HG02642 (cell line): ENCODE results near the gene GOLGA8M.
"Not testable (repeated sequence)": the region's sequence is repeated elsewhere in the genome, so short reads cannot be mapped to it uniquely, and the experiment has no call there.

ENCODE experiments used
- ATAC-seq: cut with Tn5 transposase; IDR thresholded peaks from one replicate; pipeline ENCODE4 v1.9.1; 2021; ENCODE audit warnings: mild to moderate bottlenecking; ENCODE audit not compliant: unreplicated experiment, poor library complexity

GOLGA8M gene

DNA sequence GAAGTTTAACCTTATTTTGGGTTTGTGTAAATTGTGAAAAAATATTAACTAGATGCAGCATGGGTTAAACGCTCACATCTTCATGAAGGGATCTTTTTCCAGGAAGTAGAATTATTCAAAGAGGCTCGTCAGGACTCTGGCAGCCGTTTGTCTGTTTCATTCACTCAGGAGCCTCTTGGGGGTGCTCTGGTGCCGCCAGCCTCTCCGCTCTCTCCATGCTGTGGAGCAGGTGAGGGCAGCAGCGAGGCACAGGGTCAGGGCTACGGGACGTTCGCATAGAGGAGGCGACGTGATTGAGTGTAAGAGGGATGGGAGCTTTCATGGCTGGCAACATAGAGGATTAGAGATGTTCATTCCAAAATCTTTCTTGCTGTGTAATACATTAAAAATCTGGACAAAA is 48.5 kb downstream of the GOLGA8M start:
- ATAC-seq = not testable (repeated sequence)

- ATAC-seq = not testable (repeated sequence)
These were observed 51.5 kb downstream of the GOLGA8M start for GRCh38 chr15:28660750-28661149.

- not testable (repeated sequence) for ATAC-seq
These were observed 56.2 kb downstream of the GOLGA8M start for GRCh38 chr15:28656018-28656360.

DNA sequence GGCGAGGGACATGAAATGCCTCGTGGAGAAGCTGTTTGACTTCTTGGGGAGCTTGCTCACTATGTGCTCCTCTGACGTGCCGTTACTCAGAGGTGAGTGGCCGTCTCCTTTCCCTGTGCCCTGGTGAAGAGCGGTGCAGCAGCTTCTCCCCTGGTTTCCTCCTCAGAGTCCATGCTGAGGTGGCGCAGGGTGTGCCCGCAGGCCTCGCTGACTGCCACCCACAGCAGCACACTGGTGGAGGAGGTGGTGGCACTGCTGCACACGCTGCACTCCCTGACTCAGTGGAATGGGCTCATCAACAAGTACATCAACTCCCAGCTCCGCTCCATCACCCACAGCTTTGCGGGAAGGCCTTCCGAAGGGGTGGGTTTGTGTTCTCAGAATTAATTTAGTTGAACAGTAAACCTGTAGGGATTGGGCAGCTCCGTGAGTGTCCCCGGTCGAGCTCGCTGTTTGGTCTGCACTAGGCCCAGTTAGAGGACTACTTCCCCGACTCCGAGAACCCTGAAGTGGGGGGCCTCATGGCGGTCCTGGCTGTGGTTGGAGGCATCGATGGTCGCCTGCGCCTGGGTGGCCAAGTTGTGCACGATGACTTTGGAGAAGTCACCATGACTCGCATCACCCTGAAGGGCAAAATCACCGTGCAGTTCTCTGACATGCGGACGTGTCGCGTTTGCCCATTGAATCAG is 56.7 kb downstream of the GOLGA8M start:
- ATAC-seq = not testable (repeated sequence)

DNA sequence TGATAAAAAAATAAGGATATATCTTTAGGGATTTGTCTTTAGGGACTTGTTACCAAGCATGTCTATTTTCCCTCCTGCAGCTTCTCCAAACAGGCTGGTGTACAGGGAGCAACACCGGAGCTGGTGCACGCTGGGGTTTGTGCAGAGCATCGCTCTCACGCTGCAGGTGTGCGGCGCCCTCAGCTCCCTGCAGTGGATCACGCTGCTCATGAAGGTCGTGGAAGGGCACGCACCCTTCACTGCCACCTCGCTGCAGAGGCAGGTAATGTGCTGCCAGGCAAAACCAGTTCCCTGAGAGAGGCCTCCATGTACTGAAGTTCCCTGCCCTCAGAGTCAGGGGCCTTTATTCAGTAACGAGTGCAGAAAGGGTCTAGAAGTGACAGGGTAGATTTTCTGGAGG is 58.0 kb downstream of the GOLGA8M start:
- not testable (repeated sequence) for ATAC-seq

DNA sequence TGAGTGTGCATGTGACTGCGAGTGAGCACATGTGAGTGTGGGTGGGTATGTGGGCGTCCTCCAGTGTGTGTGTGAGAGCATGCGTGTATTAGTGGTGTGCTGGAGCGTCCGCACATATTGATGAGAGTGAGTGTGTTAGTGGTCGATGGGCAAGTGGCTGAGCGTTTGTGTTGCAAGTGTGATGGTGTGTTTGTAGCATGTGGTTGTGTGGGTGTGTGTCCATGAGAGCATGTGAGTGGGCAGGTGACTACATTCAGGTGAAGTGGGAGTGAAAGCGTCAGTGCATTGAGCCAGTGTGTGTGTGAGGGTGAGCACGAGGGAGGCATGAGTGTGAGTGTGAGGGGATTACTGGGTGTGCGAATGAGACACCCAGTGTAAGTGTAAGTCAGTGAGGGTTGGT is 59.7 kb downstream of the GOLGA8M start:
- ATAC-seq = not testable (repeated sequence)
